A673 (cell line): ENCODE data around the gene SLC2A14.

ENCODE experiments used
- CTCF ChIP-seq: fragments of 300-800, 200-600 bp; sonication (generic); conservative IDR thresholded peaks from 2 replicates; pipeline ENCODE4 v1.5.1; 2017; ENCODE audit warnings: low read depth, mild to moderate bottlenecking, antibody characterized with exemption, low read length, moderate library complexity, mixed read lengths
- EZH2 ChIP-seq: fragments of 200-600 bp; sonication (generic); IDR thresholded peaks from 2 replicates; pipeline ENCODE4 v1.6.1; 2017; ENCODE audit warnings: borderline replicate concordance, low read depth, mild to moderate bottlenecking, mixed read lengths, antibody characterized with exemption, low read length; ENCODE audit not compliant: poor library complexity, severe bottlenecking

DNA sequence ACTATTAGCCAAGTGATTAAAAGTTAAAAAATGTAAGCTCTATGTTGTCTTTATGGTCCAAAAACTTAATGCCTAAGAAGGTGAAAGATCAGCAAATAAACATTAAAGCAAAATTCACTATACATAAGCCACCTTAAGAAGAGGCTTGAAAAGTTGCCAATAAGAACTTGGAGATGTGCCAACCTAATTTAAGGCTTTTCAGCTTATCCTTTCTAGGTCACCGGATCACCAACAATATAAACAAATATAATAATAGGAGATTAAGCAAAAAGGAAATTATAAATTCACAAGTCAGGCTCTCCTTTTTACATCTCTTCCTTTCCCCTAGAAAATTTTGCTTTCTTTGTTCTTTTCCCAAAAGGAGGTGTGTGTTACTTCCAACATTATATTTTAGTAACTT is 32.4 kb upstream of the SLC2A14 start:
- no peak for TF ChIP-seq CTCF
- TF ChIP-seq EZH2: no peak
